Central memory CD8-positive, alpha-beta T cell (primary cell): ENCODE measurements around the gene CRYZ.
A peak's percentile ranks its signal among the peaks of the same experiment; 100 is the strongest.
"Not testable (repeated sequence)": the region's sequence is repeated elsewhere in the genome, so short reads cannot be mapped to it uniquely, and the experiment has no call there.

Experiments
- ATAC-seq: fragments of 150-1000 bp; cut with Tn5 transposase; replicated peaks from 2 replicates; pipeline ENCODE4 v1.10.0; 2022; ENCODE audit warnings: mild to moderate bottlenecking, moderate FRiP score, moderate number of reproducible peaks; ENCODE audit not compliant: poor library complexity, severe bottlenecking; ENCODE audit errors: extremely low read depth
- DNase-seq, 2 donors: peaks; one replicate each; pipeline ENCODE4 v3.0.0; 2021; ENCODE audit warnings: low spot score in 2 of 2
- H3K27ac Mint-ChIP-seq: one replicate; pipeline ENCODE4 v1.8.0; 2022; ENCODE audit warnings: low read depth, mild to moderate bottlenecking, moderate library complexity, mixed read lengths
- H3K27me3 Mint-ChIP-seq: one replicate; pipeline ENCODE4 v1.8.0; 2022; ENCODE audit warnings: mixed read lengths
- H3K36me3 Mint-ChIP-seq: one replicate; pipeline ENCODE4 v1.8.0; 2022; ENCODE audit warnings: mild to moderate bottlenecking, moderate library complexity, mixed read lengths; ENCODE audit not compliant: insufficient read depth
- H3K4me1 Mint-ChIP-seq: one replicate; pipeline ENCODE4 v1.8.0; 2022; ENCODE audit warnings: mixed read lengths
- H3K4me3 Mint-ChIP-seq: one replicate; pipeline ENCODE4 v1.8.0; 2022; ENCODE audit warnings: mild to moderate bottlenecking, moderate library complexity, mixed read lengths
- H3K9me3 Mint-ChIP-seq: one replicate; pipeline ENCODE4 v1.8.0; 2022; ENCODE audit warnings: mixed read lengths

CRYZ gene

GRCh38 chr1:74732960-74733603, at the start of gene CRYZ, which contains the start of gene TYW3:
Gene CRYZ (minus strand): TSS chr1:74733050. CDS start chr1:74724821, 8,229 bp downstream.
Gene TYW3 (plus strand): TSS chr1:74733152. CDS start chr1:74733245, 93 bp downstream.
- H3K4me1 Mint-ChIP-seq = peaks cover 49% of the 10 kb centered on the region
- no peaks in the 10 kb centered on the region for H3K27me3 Mint-ChIP-seq
- peak within 1 kb of the TSS; percentile 91 for H3K27ac Mint-ChIP-seq
- H3K36me3 Mint-ChIP-seq = peaks cover 15% of the 10 kb centered on the region
- no peaks in the 10 kb centered on the region for H3K9me3 Mint-ChIP-seq
- peak within 1 kb of the TSS; percentile 88 for H3K4me3 Mint-ChIP-seq
- DNase-seq = peak; percentile 67 to 75
- peak; percentile 83 for ATAC-seq

DNA sequence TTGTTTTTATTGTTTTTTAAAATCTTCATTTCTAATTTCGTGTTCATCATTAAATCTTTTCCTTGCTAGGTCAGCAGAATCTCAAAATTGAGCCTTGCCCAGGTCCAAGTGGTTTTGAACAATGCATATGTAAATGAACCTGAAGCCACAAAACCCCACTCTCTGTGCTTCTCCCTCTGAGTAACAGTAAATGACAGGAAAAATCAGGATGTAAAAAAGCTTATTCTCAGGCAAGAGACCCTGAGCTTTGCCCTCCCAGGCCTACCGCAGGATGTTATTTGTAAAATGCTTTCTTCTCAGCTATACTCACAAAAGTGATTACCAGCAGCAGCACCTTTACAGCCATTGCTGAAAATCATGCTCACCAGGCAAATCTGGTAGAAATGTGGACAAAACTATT, 47.7 kb upstream of the CRYZ start:
- DNase-seq (no peak), ATAC-seq (no peak)
- Mint-ChIP-seq H3K27ac (no peak overlapping the region), H3K4me3 (no peak overlapping the region), H3K9me3 (no peaks in the 10 kb centered on the region), H3K36me3 (no peaks in the 10 kb centered on the region), H3K4me1 (no peaks in the 10 kb centered on the region), H3K27me3 (peaks cover 4% of the 10 kb centered on the region)

DNA sequence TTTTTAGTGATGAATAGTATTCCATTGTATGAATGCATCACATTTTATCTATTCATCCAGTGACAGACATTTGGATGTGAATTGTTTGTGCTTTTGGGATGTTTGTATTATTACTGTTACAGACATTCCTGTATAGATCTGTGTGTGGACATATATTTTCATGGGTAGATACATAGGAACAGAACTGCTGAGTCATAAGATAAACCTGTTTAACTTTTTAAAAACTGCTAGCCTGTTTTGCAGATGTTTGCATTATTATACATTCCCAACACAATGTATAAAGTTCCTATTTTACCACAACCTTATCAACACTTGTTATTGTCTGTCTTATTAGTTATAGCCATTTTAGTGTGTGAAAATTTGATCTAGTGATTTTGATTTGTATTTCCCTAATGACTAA, 46.9 kb upstream of the CRYZ start:
- ATAC-seq (no peak), DNase-seq (no peak)
- H3K4me3 Mint-ChIP-seq = no peak overlapping the region
- no peak overlapping the region for H3K27ac Mint-ChIP-seq
- no peaks in the 10 kb centered on the region for H3K27me3 Mint-ChIP-seq
- H3K4me1 Mint-ChIP-seq = no peaks in the 10 kb centered on the region
- no peaks in the 10 kb centered on the region for H3K36me3 Mint-ChIP-seq
- H3K9me3 Mint-ChIP-seq = no peaks in the 10 kb centered on the region

DNA sequence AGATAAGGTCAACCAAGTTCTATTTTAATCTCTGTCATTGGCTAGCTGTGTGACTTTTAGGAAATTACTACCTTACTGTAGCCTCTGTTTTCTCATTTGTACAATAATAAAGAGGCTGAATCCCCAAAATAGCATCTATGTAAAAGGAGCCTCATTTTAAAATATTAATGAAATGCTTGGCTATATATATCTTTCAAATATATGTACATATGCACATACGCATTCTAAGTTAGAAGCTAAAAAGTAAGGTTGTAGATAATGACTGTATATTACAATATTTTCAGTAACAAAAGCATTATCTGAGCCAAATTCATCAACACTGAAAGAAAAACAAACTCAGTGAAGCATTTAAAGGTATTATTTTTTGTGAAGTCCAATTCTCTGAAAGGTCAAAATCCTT, 44.7 kb upstream of the CRYZ start:
- H3K36me3 Mint-ChIP-seq = no peaks in the 10 kb centered on the region
- H3K4me1 Mint-ChIP-seq = no peaks in the 10 kb centered on the region
- no peaks in the 10 kb centered on the region for H3K9me3 Mint-ChIP-seq
- H3K27ac Mint-ChIP-seq = no peak overlapping the region
- no peak overlapping the region for H3K4me3 Mint-ChIP-seq
- ATAC-seq (no peak), DNase-seq (no peak)
- H3K27me3 Mint-ChIP-seq = peaks cover 11% of the 10 kb centered on the region

DNA sequence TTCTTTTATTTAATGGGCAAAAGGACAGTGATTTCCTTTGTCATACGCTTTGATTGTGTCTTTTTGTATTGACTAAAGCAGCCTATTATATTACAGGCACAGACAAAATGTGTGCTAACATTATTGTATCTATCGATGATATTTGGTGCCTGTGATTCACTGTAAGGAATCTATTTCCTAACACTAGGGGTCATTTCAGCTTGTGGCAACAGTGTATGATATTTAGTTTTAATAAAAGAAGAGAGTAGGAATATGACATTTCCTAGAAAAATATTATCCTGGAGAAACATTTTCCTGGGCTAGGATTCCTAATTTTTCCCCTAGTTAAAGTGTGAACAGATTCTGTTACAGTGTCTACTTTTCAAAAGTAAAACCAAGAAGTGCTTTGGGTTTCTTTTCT, 42.9 kb upstream of the CRYZ start:
- Mint-ChIP-seq H3K4me1 (no peaks in the 10 kb centered on the region), H3K27ac (no peak overlapping the region), H3K4me3 (no peak overlapping the region), H3K9me3 (no peaks in the 10 kb centered on the region), H3K27me3 (peaks cover 11% of the 10 kb centered on the region), H3K36me3 (no peaks in the 10 kb centered on the region)
- no peak for DNase-seq
- ATAC-seq = no peak

GRCh38 chr1:74773582-74773981, 40.7 kb upstream of the CRYZ start:
- ATAC-seq (no peak), DNase-seq (no peak)
- H3K27me3 Mint-ChIP-seq = peaks cover 11% of the 10 kb centered on the region
- H3K4me3 Mint-ChIP-seq = no peak overlapping the region
- no peaks in the 10 kb centered on the region for H3K36me3 Mint-ChIP-seq
- H3K27ac Mint-ChIP-seq = no peak overlapping the region
- H3K4me1 Mint-ChIP-seq = no peaks in the 10 kb centered on the region
- H3K9me3 Mint-ChIP-seq = no peaks in the 10 kb centered on the region

GRCh38 chr1:74772945-74773344, 40.1 kb upstream of the CRYZ start:
- peaks cover 11% of the 10 kb centered on the region for H3K27me3 Mint-ChIP-seq
- no peak overlapping the region for H3K27ac Mint-ChIP-seq
- no peaks in the 10 kb centered on the region for H3K36me3 Mint-ChIP-seq
- no peak for DNase-seq
- no peaks in the 10 kb centered on the region for H3K9me3 Mint-ChIP-seq
- no peak overlapping the region for H3K4me3 Mint-ChIP-seq
- H3K4me1 Mint-ChIP-seq = no peaks in the 10 kb centered on the region
- ATAC-seq = no peak

GRCh38 chr1:74771913-74772515, 39.2 kb upstream of the CRYZ start:
- no peak for ATAC-seq
- no peak overlapping the region for H3K4me3 Mint-ChIP-seq
- H3K36me3 Mint-ChIP-seq = no peaks in the 10 kb centered on the region
- no peaks in the 10 kb centered on the region for H3K4me1 Mint-ChIP-seq
- no peak for DNase-seq
- no peak overlapping the region for H3K27ac Mint-ChIP-seq
- H3K9me3 Mint-ChIP-seq = no peaks in the 10 kb centered on the region
- H3K27me3 Mint-ChIP-seq = peaks cover 11% of the 10 kb centered on the region

GRCh38 chr1:74767490-74767889, 34.6 kb upstream of the CRYZ start:
- Mint-ChIP-seq H3K9me3 (no peaks in the 10 kb centered on the region), H3K36me3 (peaks cover 9% of the 10 kb centered on the region), H3K27me3 (no peaks in the 10 kb centered on the region), H3K27ac (no peak overlapping the region), H3K4me3 (no peak overlapping the region), H3K4me1 (peaks cover 5% of the 10 kb centered on the region)
- DNase-seq (no peak), ATAC-seq (no peak)

- DNase-seq (no peak), ATAC-seq (no peak)
- Mint-ChIP-seq H3K27ac (no peak overlapping the region), H3K9me3 (no peaks in the 10 kb centered on the region), H3K4me3 (no peak overlapping the region), H3K27me3 (no peaks in the 10 kb centered on the region), H3K4me1 (peaks cover 6% of the 10 kb centered on the region), H3K36me3 (peaks cover 9% of the 10 kb centered on the region)
These were observed 33.7 kb upstream of the CRYZ start for GRCh38 chr1:74766579-74766978.

DNA sequence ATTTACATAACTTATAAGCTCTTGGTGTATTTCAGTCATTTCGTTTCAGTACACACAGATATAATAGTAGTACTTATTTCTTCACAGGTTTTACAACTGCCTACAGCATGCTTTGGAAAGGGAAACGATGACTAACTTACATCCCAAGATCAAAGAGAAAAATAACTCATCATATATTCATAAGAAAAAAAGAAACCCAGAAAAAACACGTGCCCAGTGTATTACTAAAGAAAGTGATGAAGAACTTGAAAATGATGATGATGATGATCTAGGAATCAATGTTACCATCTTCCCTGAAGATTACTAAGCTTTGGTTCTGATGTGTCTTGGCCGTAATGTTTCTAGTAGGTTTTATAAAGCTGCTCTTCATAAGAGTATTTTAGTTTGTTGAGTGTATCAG, 31.0 kb upstream of the CRYZ start:
- peaks cover 6% of the 10 kb centered on the region for H3K4me1 Mint-ChIP-seq
- no peak overlapping the region for H3K4me3 Mint-ChIP-seq
- no peaks in the 10 kb centered on the region for H3K27me3 Mint-ChIP-seq
- ATAC-seq (no peak), DNase-seq (no peak)
- H3K9me3 Mint-ChIP-seq = no peaks in the 10 kb centered on the region
- peaks cover 21% of the 10 kb centered on the region for H3K36me3 Mint-ChIP-seq
- no peak overlapping the region for H3K27ac Mint-ChIP-seq

DNA sequence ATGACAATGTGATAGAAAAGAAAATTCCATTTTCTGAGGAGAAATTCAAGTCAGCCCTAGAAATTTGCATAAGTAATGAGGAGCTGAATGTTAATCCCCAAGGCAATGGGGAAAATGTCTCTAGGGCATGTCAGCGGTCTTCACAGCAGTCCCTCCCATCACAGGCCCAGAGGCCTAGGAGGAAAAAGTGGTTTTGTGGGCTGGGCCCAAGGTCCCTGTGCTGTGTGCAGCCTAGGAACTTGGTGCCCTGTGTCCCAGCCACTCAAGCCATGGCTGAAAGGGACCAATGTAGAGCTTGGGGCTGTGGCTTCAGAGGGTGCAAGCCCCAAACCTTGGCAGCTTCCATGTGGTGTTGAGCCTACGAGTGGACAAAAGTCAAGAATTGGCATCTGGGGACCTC, 23.8 kb upstream of the CRYZ start:
- not testable (repeated sequence) for DNase-seq, H3K4me1 Mint-ChIP-seq, H3K9me3 Mint-ChIP-seq, H3K4me3 Mint-ChIP-seq, ATAC-seq, H3K27ac Mint-ChIP-seq, H3K27me3 Mint-ChIP-seq
- H3K36me3 Mint-ChIP-seq = peaks cover 42% of the 10 kb centered on the region

DNA sequence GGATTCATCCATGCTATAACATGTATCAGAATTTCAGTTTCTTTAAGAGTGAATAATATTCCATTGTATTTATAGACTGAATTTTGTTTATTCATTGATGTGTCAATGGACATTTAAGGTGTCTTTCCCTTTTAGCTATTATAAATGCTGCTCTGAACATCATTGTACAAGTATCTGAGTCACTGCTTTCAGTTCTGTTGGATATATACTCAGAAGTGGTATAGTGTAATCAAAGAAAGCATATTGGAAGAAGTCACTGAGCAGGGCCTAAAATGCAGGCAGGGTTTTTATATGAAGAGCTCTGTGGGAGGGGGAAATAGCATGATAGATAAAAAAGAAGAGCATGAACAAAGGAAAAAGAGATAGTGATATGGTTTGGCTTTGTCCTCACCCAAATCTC, 22.6 kb upstream of the CRYZ start:
- DNase-seq (no peak), ATAC-seq (no peak)
- Mint-ChIP-seq H3K4me3 (no peak overlapping the region), H3K9me3 (no peaks in the 10 kb centered on the region), H3K36me3 (peaks cover 42% of the 10 kb centered on the region), H3K4me1 (peaks cover 5% of the 10 kb centered on the region), H3K27ac (no peak overlapping the region), H3K27me3 (no peaks in the 10 kb centered on the region)
